ENCODE results near the gene PDE6C.
"Not testable (repeated sequence)": the region's sequence is repeated elsewhere in the genome, so short reads cannot be mapped to it uniquely, and the experiment has no call there.

Gene PDE6C

GRCh38 chr10:93673791-93674190 is 61.5 kb downstream of the PDE6C start:
- no peak for DNase-seq (ENCODE audit: low read depth)
- TF ChIP-seq CTCF (IDR thresholded peaks at IDR 0.05; ENCODE audit: low read depth, low read length, missing control alignments), result no peak
- H3K4me3 ChIP-seq (ENCODE audit: low read depth, low read length), result no peak overlapping the region

- DNase-seq (ENCODE audit: low read depth), result no peak
- H3K4me3 ChIP-seq (ENCODE audit: low read depth, low read length), result no peak overlapping the region
- no peak for TF ChIP-seq CTCF (IDR thresholded peaks at IDR 0.05; ENCODE audit: low read depth, low read length, missing control alignments)
These were observed 66.0 kb downstream of the PDE6C start for GRCh38 chr10:93678386-93678785.

GRCh38 chr10:93678805-93679587 is 66.7 kb downstream of the PDE6C start:
- no peak overlapping the region for H3K4me3 ChIP-seq (ENCODE audit: low read depth, low read length)
- no peak for TF ChIP-seq CTCF (IDR thresholded peaks at IDR 0.05; ENCODE audit: low read depth, low read length, missing control alignments)
- no peak for DNase-seq (ENCODE audit: low read depth)

- H3K4me3 ChIP-seq (ENCODE audit: low read depth, low read length), result no peak overlapping the region
- no peak for DNase-seq (ENCODE audit: low read depth)
These were observed 68.2 kb downstream of the PDE6C start for GRCh38 chr10:93680412-93681047.

GRCh38 chr10:93687737-93688136 is 75.4 kb downstream of the PDE6C start:
- no peak for TF ChIP-seq CTCF (IDR thresholded peaks at IDR 0.05; ENCODE audit: low read depth, low read length, missing control alignments)
- DNase-seq (ENCODE audit: low read depth), result no peak

More at GRCh38 chr10:93680412-93681047, 68.2 kb downstream of the PDE6C start:
- no peak for TF ChIP-seq CTCF (IDR thresholded peaks at IDR 0.05; ENCODE audit: low read depth, low read length, missing control alignments)

GRCh38 chr10:93695740-93696139 is 83.4 kb downstream of the PDE6C start:
- no peak for TF ChIP-seq CTCF (IDR thresholded peaks at IDR 0.05; ENCODE audit: low read depth, low read length, missing control alignments)
- no peak for DNase-seq (ENCODE audit: low read depth)
- H3K4me3 ChIP-seq (ENCODE audit: low read depth, low read length), result no peak overlapping the region

More at GRCh38 chr10:93687737-93688136, 75.4 kb downstream of the PDE6C start:
- no peak overlapping the region for H3K4me3 ChIP-seq (ENCODE audit: low read depth, low read length)

- not testable (repeated sequence) for H3K4me3 ChIP-seq (ENCODE audit: low read depth, low read length); DNase-seq (ENCODE audit: low read depth)
These were observed 84.2 kb downstream of the PDE6C start for GRCh38 chr10:93696582-93696981.

Data from GM12864 (cell line).